Smooth muscle cell (in vitro differentiated cells): ENCODE measurements around the gene ZNRD2. TPM values are rescaled to one million over a fixed set of nuclear protein-coding genes. Genes with fewer than 3 reads are reported as not detected.

Source experiments
- DNase-seq: peaks from one replicate; lab custom pipeline; 2025; ENCODE audit not compliant: unreplicated experiment; lab: John Stamatoyannopoulos, UW
- H2AFZ ChIP-seq: fragments of 200-600 bp; sonication (generic); 2 replicates; pipeline ENCODE4 v1.6.0; 2016; ENCODE audit warnings: antibody characterized with exemption, low read depth, mild to moderate bottlenecking
- H3F3A ChIP-seq: fragments of 200-600 bp; sonication (generic); 2 replicates; pipeline ENCODE4 v1.6.0; 2017; ENCODE audit warnings: antibody characterized with exemption, low read depth
- H3K27ac ChIP-seq: fragments of 200-600 bp; sonication (generic); 2 replicates; pipeline ENCODE4 v1.5.1; 2016; ENCODE audit warnings: low read depth, mild to moderate bottlenecking
- H3K27me3 ChIP-seq: fragments of 200-600 bp; sonication (generic); 2 replicates; pipeline ENCODE4 v1.6.1; 2016; ENCODE audit warnings: low read depth, mild to moderate bottlenecking
- H3K36me3 ChIP-seq: fragments of 200-600 bp; sonication (generic); 2 replicates; pipeline ENCODE4 v1.5.1; 2016; ENCODE audit warnings: low read depth
- H3K4me1 ChIP-seq: fragments of 200-600 bp; sonication (generic); 2 replicates; pipeline ENCODE4 v1.5.1; 2016; ENCODE audit warnings: low read depth
- H3K4me2 ChIP-seq: fragments of 200-600 bp; sonication (generic); 2 replicates; pipeline ENCODE4 v1.6.0; 2016; ENCODE audit warnings: mild to moderate bottlenecking
- H3K4me3 ChIP-seq: fragments of 200-600 bp; sonication (generic); 2 replicates; pipeline ENCODE4 v1.5.1; 2016; ENCODE audit warnings: mild to moderate bottlenecking
- H3K79me2 ChIP-seq: fragments of 200-600 bp; sonication (generic); 2 replicates; pipeline ENCODE4 v1.6.0; 2016; ENCODE audit warnings: low read depth, mild to moderate bottlenecking
- H3K9ac ChIP-seq: fragments of 200-600 bp; sonication (generic); 2 replicates; pipeline ENCODE4 v1.6.0; 2016; ENCODE audit warnings: low read depth
- H3K9me3 ChIP-seq: fragments of 200-600 bp; sonication (generic); replicated peaks from 2 replicates; pipeline ENCODE4 v1.5.1; 2016; ENCODE audit warnings: low read depth
- H4K20me1 ChIP-seq: fragments of 200-600 bp; sonication (generic); 2 replicates; pipeline ENCODE4 v1.6.0; 2016; ENCODE audit warnings: low read depth
- WGBS: methylation state at CpG from one replicate; pipeline ENCODE4 v1.1.7; 2016; ENCODE audit warnings: low lambda C conversion rate; 5-methylcytosine and 5-hydroxymethylcytosine counted together
- polyA plus RNA-seq: library from polyadenylated mRNA; unstranded; fragments of >200 nt; fragmentation: Nextera tagmentation; extraction: Ambion mirVana; gene quantifications from 2 replicates; pipeline ENCODE4 v1.2.1, GENCODE V29; 2016
- total RNA-seq: library from RNA; depleted of rRNA; stranded (reverse); fragments of >200 nt; gene quantifications from 2 replicates; pipeline ENCODE4 v1.2.3, GENCODE V29; 2014
- TF ChIP-seq, protein P1 (sequence below): fragments of 200-600 bp; sonication (generic); IDR thresholded peaks from 2 replicates; pipeline ENCODE4 v1.5.1; 2017; ENCODE audit warnings: borderline replicate concordance, mild to moderate bottlenecking, antibody characterized with exemption; ENCODE audit not compliant: insufficient read depth, poor library complexity, severe bottlenecking

ZNRD2 gene
- total and polyA plus RNA-seq, 2 experiments from 2014 or later = 55.5 to 105 TPM

DNA sequence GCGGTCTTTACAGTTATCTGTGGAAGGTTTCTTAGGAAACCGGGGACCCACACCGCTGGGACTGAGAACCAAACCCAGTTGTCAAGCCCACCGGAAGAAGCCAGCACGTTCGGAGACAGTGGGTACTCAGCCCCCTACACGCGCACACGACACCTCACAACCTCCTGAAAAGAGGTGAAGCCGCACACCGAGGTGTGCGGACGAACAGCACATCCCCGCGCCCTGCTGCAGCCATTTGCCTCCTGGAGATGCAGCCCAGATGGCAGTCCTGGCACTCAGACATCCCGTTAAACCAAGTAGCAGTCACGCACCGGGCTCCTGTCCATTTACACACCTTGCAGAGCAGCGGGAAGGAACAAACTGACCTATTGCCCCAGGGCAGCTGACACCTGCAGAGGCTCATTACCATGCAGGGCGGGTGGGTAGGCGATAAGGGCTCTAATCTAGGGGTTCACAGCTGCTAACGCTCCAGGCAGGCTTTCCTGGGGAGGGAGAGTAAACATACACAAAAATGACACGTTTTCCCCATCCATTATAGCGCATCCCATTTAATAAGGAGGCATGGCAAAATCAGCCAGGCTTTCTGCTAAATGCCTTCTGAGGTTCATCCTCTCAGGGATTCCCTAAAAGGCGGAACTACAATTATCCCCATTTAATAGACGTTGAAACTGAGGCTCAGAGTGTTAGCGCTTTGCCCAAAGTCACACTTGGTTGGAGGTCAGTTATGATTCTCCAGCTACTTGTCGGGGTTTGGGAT lies 4.7 kb downstream of the ZNRD2 start:
- Histone ChIP-seq H3K79me2 (peaks cover 26% of the 10 kb centered on the region), H3K4me2 (peak overlapping the region; percentile 94), H3K36me3 (no peaks in the 10 kb centered on the region), H2AFZ (no peak overlapping the region), H3K27ac (peak overlapping the region; percentile 75), H3K4me3 (peak overlapping the region; percentile 90), H3K27me3 (no peaks in the 10 kb centered on the region), H3F3A (peaks cover 24% of the 10 kb centered on the region), H3K4me1 (peaks cover 24% of the 10 kb centered on the region), H3K9me3 (no peaks in the 10 kb centered on the region), H4K20me1 (peaks cover 23% of the 10 kb centered on the region), H3K9ac (peak overlapping the region; percentile 14)
- no peak for DNase-seq
- WGBS = 7% methylated on average over 27 of the region's 28 CpGs
- TF ChIP-seq, protein P1, sequence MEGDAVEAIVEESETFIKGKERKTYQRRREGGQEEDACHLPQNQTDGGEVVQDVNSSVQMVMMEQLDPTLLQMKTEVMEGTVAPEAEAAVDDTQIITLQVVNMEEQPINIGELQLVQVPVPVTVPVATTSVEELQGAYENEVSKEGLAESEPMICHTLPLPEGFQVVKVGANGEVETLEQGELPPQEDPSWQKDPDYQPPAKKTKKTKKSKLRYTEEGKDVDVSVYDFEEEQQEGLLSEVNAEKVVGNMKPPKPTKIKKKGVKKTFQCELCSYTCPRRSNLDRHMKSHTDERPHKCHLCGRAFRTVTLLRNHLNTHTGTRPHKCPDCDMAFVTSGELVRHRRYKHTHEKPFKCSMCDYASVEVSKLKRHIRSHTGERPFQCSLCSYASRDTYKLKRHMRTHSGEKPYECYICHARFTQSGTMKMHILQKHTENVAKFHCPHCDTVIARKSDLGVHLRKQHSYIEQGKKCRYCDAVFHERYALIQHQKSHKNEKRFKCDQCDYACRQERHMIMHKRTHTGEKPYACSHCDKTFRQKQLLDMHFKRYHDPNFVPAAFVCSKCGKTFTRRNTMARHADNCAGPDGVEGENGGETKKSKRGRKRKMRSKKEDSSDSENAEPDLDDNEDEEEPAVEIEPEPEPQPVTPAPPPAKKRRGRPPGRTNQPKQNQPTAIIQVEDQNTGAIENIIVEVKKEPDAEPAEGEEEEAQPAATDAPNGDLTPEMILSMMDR = no peak

DNA sequence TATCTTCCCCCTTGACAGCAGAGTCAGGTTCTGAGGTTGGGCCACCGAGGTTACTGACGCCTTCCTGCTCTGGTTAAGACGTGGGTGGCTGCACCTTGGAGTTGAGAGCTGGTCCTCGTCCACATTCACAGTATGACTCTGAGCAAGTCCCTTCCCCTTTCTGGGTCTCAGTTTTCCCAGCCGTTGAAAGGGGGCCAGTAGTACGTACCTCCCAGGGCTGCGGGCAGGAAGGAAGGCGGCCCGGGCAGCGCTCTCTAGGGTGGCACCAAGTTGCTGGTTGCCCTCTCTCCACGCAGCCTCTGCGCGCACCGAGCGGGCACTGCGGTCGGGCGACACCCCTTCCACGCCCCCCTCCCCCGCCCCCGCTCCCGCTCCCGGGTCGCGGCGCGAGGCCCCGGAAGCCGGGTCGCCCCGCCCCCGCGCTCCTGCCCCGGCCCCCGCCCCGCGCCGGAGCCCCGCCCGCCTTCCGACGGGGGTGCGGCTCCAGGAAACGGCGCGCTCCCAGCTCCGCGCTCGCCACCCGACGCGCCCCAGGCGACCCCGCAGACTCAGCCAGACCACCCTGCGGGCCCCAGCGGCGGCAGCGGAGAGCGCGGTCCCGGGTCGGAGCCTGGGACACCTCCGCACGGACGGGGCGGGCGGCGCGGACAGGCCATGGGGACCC lies 5.4 kb downstream of the ZNRD2 start, which contains the start of gene EHBP1L1:
Gene EHBP1L1, plus strand, starts transcription at position 486 of the 664 bp plus-strand sequence. CDS start 250 bp downstream, outside the sequence.
- Histone ChIP-seq H3K79me2 (peaks cover 22% of the 10 kb centered on the region), H3K4me1 (peaks cover 24% of the 10 kb centered on the region), H3K36me3 (no peaks in the 10 kb centered on the region), H2AFZ (no peak within 1 kb of the TSS), H3K9me3 (no peaks in the 10 kb centered on the region), H3K4me2 (peak within 1 kb of the TSS; percentile 94), H4K20me1 (peaks cover 23% of the 10 kb centered on the region), H3K27ac (peak within 1 kb of the TSS; percentile 75), H3K27me3 (no peaks in the 10 kb centered on the region), H3K9ac (peak within 1 kb of the TSS; percentile 14), H3K4me3 (peak within 1 kb of the TSS; percentile 90), H3F3A (peaks cover 24% of the 10 kb centered on the region)
- DNase-seq = peak; percentile 20
- 1% methylated on average over 33 of the region's 69 CpGs for WGBS
- TF ChIP-seq, protein P1 = no peak

DNA sequence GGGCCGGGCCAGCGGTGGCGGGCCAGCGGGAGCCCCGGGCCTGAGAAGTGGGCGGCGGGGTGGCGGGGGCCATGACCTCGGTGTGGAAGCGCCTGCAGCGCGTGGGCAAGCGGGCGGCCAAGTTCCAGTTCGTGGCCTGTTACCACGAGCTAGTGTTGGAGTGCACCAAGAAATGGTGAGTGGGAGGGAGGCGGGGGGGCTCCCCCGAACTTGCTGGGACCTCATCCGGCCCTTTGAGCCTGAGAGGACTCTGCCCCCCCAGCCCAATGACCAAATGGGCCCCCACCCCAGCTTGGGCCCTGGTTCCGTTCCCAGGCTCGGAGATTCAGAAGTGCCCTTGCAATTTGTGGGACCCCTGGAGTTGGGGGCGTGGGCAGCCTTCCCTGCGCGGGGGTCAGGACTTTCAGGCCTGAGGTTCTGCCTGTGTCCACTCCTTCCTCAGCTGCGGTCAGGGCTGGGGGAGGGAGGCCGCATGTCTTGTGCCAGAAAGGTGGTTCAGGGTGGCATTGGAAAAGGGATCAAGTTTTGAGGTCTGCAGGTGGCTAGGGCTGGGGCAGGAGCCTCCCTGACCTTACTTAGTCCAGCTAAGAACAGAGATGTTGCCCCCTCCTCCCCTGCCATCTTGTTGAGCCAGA lies 6.1 kb downstream of the ZNRD2 start:
- H3K36me3 ChIP-seq = no peaks in the 10 kb centered on the region
- no peak overlapping the region for H2AFZ ChIP-seq
- WGBS = 24% methylated on average over 22 of the region's 26 CpGs
- H3K27ac ChIP-seq = no peak overlapping the region
- H4K20me1 ChIP-seq = peaks cover 20% of the 10 kb centered on the region
- H3K4me2 ChIP-seq = peak overlapping the region; percentile 94
- no peak for DNase-seq
- H3K27me3 ChIP-seq = no peaks in the 10 kb centered on the region
- H3K9ac ChIP-seq = no peak overlapping the region
- peaks cover 24% of the 10 kb centered on the region for H3F3A ChIP-seq
- H3K4me3 ChIP-seq = peak overlapping the region; percentile 90
- no peaks in the 10 kb centered on the region for H3K9me3 ChIP-seq
- TF ChIP-seq, protein P1 = no peak
- H3K79me2 ChIP-seq = peaks cover 16% of the 10 kb centered on the region
- H3K4me1 ChIP-seq = peaks cover 19% of the 10 kb centered on the region
